ENCODE measurements around the gene TBXAS1.

The TBXAS1 gene

GRCh38 chr7:139896831-139897230, 67.8 kb downstream of the TBXAS1 start:
- H3K9me3 ChIP-seq (ENCODE audit: control insufficient read depth, insufficient read depth, low read length), result no peaks in the 10 kb centered on the region
- H3K4me3 ChIP-seq (ENCODE audit: low read length), result no peak overlapping the region
- peaks cover 15% of the 10 kb centered on the region for H3K27me3 ChIP-seq (ENCODE audit: control insufficient read depth, low read length)
- no peaks in the 10 kb centered on the region for H3F3A ChIP-seq (ENCODE audit: control insufficient read depth, insufficient read depth)
- H3K4me2 ChIP-seq (ENCODE audit: low read length), result no peak overlapping the region
- no peaks in the 10 kb centered on the region for H4K20me1 ChIP-seq (ENCODE audit: control insufficient read depth, insufficient read depth, low read depth, low read length)
- H3K79me2 ChIP-seq (ENCODE audit: control insufficient read depth, low read length), result no peaks in the 10 kb centered on the region
- H3K36me3 ChIP-seq (ENCODE audit: control insufficient read depth, low read length), result no peaks in the 10 kb centered on the region
- H3K27ac ChIP-seq (ENCODE audit: low read depth, low read length), result no peak overlapping the region
- TF ChIP-seq EZH2phosphoT487 (IDR thresholded peaks at IDR 0.05; ENCODE audit: borderline replicate concordance, low read length), result no peak
- TF ChIP-seq CTCF (IDR thresholded peaks at IDR 0.05; ENCODE audit: low read depth, low read length, poor library complexity, severe bottlenecking), result no peak
- peaks cover 10% of the 10 kb centered on the region for H3K4me1 ChIP-seq (ENCODE audit: control insufficient read depth, low read length)
- H3K9me2 ChIP-seq (replicated peaks; ENCODE audit: control insufficient read depth, low read length), result no peaks in the 10 kb centered on the region

- Histone ChIP-seq H3K9me3 (ENCODE audit: control insufficient read depth, insufficient read depth, low read length) (no peaks in the 10 kb centered on the region), H3K4me2 (ENCODE audit: low read length) (no peak overlapping the region), H3K36me3 (ENCODE audit: control insufficient read depth, low read length) (no peaks in the 10 kb centered on the region), H3K27me3 (ENCODE audit: control insufficient read depth, low read length) (peaks cover 15% of the 10 kb centered on the region), H3K4me1 (ENCODE audit: control insufficient read depth, low read length) (peaks cover 10% of the 10 kb centered on the region), H3K9me2 (replicated peaks; ENCODE audit: control insufficient read depth, low read length) (no peaks in the 10 kb centered on the region), H3K27ac (ENCODE audit: low read depth, low read length) (no peak overlapping the region), H3K4me3 (ENCODE audit: low read length) (no peak overlapping the region), H4K20me1 (ENCODE audit: control insufficient read depth, insufficient read depth, low read depth, low read length) (no peaks in the 10 kb centered on the region), H3F3A (ENCODE audit: control insufficient read depth, insufficient read depth) (no peaks in the 10 kb centered on the region), H3K79me2 (ENCODE audit: control insufficient read depth, low read length) (no peaks in the 10 kb centered on the region)
- TF ChIP-seq CTCF (IDR thresholded peaks at IDR 0.05; ENCODE audit: low read depth, low read length, poor library complexity, severe bottlenecking) (no peak), EZH2phosphoT487 (IDR thresholded peaks at IDR 0.05; ENCODE audit: borderline replicate concordance, low read length) (no peak)
Observed at GRCh38 chr7:139897422-139898090, 68.5 kb downstream of the TBXAS1 start.

GRCh38 chr7:139898483-139898882, 69.4 kb downstream of the TBXAS1 start:
- no peak for TF ChIP-seq EZH2phosphoT487 (IDR thresholded peaks at IDR 0.05; ENCODE audit: borderline replicate concordance, low read length)
- TF ChIP-seq CTCF (IDR thresholded peaks at IDR 0.05; ENCODE audit: low read depth, low read length, poor library complexity, severe bottlenecking), result no peak
- H3K36me3 ChIP-seq (ENCODE audit: control insufficient read depth, low read length), result no peaks in the 10 kb centered on the region
- H3K4me3 ChIP-seq (ENCODE audit: low read length), result no peak overlapping the region
- no peak overlapping the region for H3K4me2 ChIP-seq (ENCODE audit: low read length)
- no peaks in the 10 kb centered on the region for H3F3A ChIP-seq (ENCODE audit: control insufficient read depth, insufficient read depth)
- peaks cover 15% of the 10 kb centered on the region for H3K27me3 ChIP-seq (ENCODE audit: control insufficient read depth, low read length)
- H4K20me1 ChIP-seq (ENCODE audit: control insufficient read depth, insufficient read depth, low read depth, low read length), result no peaks in the 10 kb centered on the region
- no peak overlapping the region for H3K27ac ChIP-seq (ENCODE audit: low read depth, low read length)
- H3K79me2 ChIP-seq (ENCODE audit: control insufficient read depth, low read length), result no peaks in the 10 kb centered on the region
- H3K9me2 ChIP-seq (replicated peaks; ENCODE audit: control insufficient read depth, low read length), result no peaks in the 10 kb centered on the region
- H3K4me1 ChIP-seq (ENCODE audit: control insufficient read depth, low read length), result peaks cover 10% of the 10 kb centered on the region
- H3K9me3 ChIP-seq (ENCODE audit: control insufficient read depth, insufficient read depth, low read length), result no peaks in the 10 kb centered on the region

All from DOHH2 (cell line).